ENCODE results near the gene SYNE1. TPM values are rescaled to one million over a fixed set of nuclear protein-coding genes. Genes with fewer than 3 reads are reported as not detected.
A peak's percentile ranks its signal among the peaks of the same experiment; 100 is the strongest.
"Not testable (repeated sequence)": the region's sequence is repeated elsewhere in the genome, so short reads cannot be mapped to it uniquely, and the experiment has no call there.

SYNE1 gene
- total and polyA plus RNA-seq, 9 donors, result 70.4 to 279 (median 154) TPM

DNA sequence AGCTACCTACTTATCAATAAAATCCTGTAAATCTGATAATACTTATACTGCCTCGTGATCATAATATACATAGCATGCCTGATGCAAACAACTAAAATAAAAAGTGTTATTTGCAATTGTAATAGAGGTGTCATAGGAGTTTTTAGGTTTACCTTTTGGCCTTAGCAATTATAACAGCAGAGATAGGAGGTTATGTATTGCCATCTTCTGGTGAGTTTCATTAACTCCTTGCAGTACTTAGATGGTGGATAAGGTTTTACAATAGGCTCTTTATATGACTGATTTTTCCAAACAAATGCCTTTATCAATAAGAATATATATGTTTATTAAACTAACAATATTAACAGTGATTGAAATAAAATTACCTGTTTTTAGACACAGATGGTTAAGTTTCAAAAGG lies 32.7 kb upstream of the SYNE1 start:
- TF ChIP-seq EP300 (IDR thresholded peaks at IDR 0.05), result no peak
- no peak for TF ChIP-seq POLR2A (IDR thresholded peaks at IDR 0.05)
- TF ChIP-seq, protein P1, sequence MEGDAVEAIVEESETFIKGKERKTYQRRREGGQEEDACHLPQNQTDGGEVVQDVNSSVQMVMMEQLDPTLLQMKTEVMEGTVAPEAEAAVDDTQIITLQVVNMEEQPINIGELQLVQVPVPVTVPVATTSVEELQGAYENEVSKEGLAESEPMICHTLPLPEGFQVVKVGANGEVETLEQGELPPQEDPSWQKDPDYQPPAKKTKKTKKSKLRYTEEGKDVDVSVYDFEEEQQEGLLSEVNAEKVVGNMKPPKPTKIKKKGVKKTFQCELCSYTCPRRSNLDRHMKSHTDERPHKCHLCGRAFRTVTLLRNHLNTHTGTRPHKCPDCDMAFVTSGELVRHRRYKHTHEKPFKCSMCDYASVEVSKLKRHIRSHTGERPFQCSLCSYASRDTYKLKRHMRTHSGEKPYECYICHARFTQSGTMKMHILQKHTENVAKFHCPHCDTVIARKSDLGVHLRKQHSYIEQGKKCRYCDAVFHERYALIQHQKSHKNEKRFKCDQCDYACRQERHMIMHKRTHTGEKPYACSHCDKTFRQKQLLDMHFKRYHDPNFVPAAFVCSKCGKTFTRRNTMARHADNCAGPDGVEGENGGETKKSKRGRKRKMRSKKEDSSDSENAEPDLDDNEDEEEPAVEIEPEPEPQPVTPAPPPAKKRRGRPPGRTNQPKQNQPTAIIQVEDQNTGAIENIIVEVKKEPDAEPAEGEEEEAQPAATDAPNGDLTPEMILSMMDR (IDR thresholded peaks at IDR 0.05), result peak; percentile 18 to 70 (median 43)
- Histone ChIP-seq H3K27me3 (no peaks in the 10 kb centered on the region), H3K27ac (no peak overlapping the region), H3K36me3 (no peaks in the 10 kb centered on the region), H3K9me3 (no peaks in the 10 kb centered on the region), H3K4me1 (ENCODE audit: insufficient read depth) (no peaks in the 10 kb centered on the region), H3K4me3 (no peak overlapping the region)
- intact Hi-C loops (cut with DNase I), result loop anchor here in 2 of 4 donors (5.0 to 10.0 kb wide), 3 partner anchors 118 to 185 kb away; no protein-coding TSS in a partner anchor
- no peak for DNase-seq
- WGBS, 3 donors, result 27 to 43% (median 38%) methylated on average over 1 of the region's 1 CpG

DNA sequence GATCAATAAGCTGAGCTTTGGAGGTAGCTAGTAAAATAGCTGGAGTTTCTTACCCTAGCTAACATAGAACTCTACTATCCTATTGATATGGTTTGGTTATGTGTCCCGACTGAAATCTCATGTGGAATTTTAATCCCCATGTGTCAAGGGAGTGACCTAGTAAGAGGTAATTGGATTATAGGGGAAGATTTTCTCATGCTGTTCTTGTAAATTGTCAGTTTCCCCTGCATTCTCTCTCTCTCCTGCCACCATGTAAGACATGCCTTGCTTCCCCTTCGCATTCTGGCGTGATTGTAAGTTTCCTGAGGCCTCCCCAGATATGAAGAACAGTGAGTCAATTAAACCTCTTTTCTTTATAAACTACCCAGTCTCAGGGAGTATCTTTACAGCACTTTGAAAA lies 24.6 kb upstream of the SYNE1 start:
- 88 to 95% (median 89%) methylated on average over 3 of the region's 3 CpGs for WGBS, 3 donors
- no peaks in the 10 kb centered on the region for H3K9me3 ChIP-seq
- TF ChIP-seq, protein P1 (IDR thresholded peaks at IDR 0.05), result no peak
- TF ChIP-seq EP300 (IDR thresholded peaks at IDR 0.05), result no peak
- TF ChIP-seq POLR2A (IDR thresholded peaks at IDR 0.05), result no peak
- no peak overlapping the region for H3K4me3 ChIP-seq
- H3K27ac ChIP-seq, result no peak overlapping the region
- no peaks in the 10 kb centered on the region for H3K4me1 ChIP-seq (ENCODE audit: insufficient read depth)
- intact Hi-C loops (cut with DNase I), result no loop called here
- no peak for DNase-seq
- no peaks in the 10 kb centered on the region for H3K27me3 ChIP-seq
- no peaks in the 10 kb centered on the region for H3K36me3 ChIP-seq

DNA sequence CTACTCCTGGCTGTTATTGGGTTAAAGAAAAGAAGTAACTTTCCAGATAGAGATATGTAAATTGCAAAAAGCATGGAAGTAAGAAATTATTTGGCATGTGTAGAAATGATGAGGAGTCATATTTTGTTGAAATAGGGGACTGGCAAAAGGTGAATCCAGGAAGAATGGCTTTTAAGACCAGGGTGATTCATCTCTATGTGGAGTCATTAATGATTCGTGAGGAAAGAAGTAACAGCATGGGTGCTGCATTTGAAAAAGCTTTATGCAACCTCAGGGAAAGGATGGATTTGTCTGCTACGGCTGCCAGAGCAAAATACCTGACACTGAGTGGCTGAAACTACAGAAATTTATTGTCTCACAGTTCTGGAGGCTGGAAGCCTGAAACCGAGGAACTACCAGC lies 14.8 kb upstream of the SYNE1 start:
- intact Hi-C loops (cut with DNase I), result loop anchor here in 1 of 4 donors (5.0 kb wide), 1 partner anchor 100 kb away; no protein-coding TSS in a partner anchor
- H3K4me1 ChIP-seq (ENCODE audit: insufficient read depth), result no peaks in the 10 kb centered on the region
- WGBS, 3 donors, result 53 to 72% (median 64%) methylated on average over 3 of the region's 3 CpGs
- no peak for DNase-seq
- no peaks in the 10 kb centered on the region for H3K27me3 ChIP-seq
- no peak overlapping the region for H3K4me3 ChIP-seq
- no peak overlapping the region for H3K27ac ChIP-seq
- TF ChIP-seq, protein P1 (IDR thresholded peaks at IDR 0.05), result no peak
- TF ChIP-seq EP300 (IDR thresholded peaks at IDR 0.05) (no peak), POLR2A (IDR thresholded peaks at IDR 0.05) (no peak)
- H3K36me3 ChIP-seq, result no peaks in the 10 kb centered on the region
- H3K9me3 ChIP-seq, result no peaks in the 10 kb centered on the region

DNA sequence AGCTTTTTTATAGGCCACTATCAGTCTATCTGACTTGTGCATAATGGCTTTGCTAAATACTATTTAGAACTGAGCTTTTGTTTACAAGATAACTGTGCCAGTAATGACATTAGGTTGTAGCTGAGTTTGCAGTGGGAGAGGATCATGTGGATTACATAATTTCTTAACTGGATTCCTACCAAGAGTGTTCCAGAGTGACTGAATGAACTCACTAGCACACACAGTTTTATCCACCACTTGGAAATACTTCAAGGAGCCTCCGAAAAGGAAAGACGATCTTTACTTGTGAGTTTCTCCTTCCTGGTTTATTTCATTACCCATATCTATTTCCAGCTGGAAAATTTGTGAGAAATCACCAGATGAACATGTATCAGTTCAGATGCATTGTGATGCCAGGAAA lies 10.9 kb upstream of the SYNE1 start:
- Histone ChIP-seq H3K4me3 (no peak overlapping the region), H3K4me1 (ENCODE audit: insufficient read depth) (no peaks in the 10 kb centered on the region), H3K9me3 (no peaks in the 10 kb centered on the region), H3K27ac (no peak overlapping the region), H3K27me3 (no peaks in the 10 kb centered on the region), H3K36me3 (no peaks in the 10 kb centered on the region)
- DNase-seq, result no peak
- intact Hi-C loops (cut with DNase I), result no loop called here
- TF ChIP-seq, protein P1 (IDR thresholded peaks at IDR 0.05), result no peak
- no peak for TF ChIP-seq EP300 (IDR thresholded peaks at IDR 0.05)
- TF ChIP-seq POLR2A (IDR thresholded peaks at IDR 0.05), result no peak
- 6 to 21% (median 11%) methylated on average over 2 of the region's 2 CpGs for WGBS, 3 donors

DNA sequence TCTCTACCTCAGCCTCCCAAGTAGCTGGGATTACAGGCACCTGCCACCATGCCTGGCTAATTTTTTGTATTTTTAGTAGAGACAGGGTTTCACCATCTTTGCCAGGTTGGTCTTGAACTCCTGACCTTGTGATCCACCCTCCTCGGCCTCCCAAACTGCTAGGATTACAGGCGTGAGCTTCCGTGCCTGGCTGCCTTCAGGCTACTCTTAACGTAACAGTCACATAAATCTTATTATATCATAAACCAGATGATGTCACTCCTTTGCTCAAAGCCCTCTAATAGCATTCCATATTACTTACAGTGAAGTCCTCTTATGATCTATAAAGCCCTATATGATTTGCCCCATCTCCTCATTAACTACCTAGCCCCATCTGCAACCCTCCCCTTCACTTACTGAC lies 9.6 kb upstream of the SYNE1 start:
- WGBS, 3 donors, result 62 to 68% (median 67%) methylated on average over 4 of the region's 4 CpGs
- intact Hi-C loops (cut with DNase I); H3K4me3 ChIP-seq; H3K27ac ChIP-seq; H3K36me3 ChIP-seq; DNase-seq; H3K9me3 ChIP-seq; H3K27me3 ChIP-seq; H3K4me1 ChIP-seq (ENCODE audit: insufficient read depth): not testable (repeated sequence)

All from ovary (tissue), 9 donors.